Measurements from ENCODE around the gene GRIFIN. TPM values are rescaled to one million over a fixed set of nuclear protein-coding genes. Genes with fewer than 3 reads are reported as not detected.

Gene GRIFIN
- total and polyA plus RNA-seq, 2 experiments from 2014 or later: not detected

GRCh38 chr7:2517026-2517425 lies 40.8 kb upstream of the GRIFIN start:
- Histone ChIP-seq H3K4me2 (ENCODE audit: unreplicated experiment) (peak overlapping the region; percentile 49), H3K79me2 (ENCODE audit: insufficient read depth) (0 out of 2 replicates have a peak, but pooled peaks cover 6% of the 10 kb centered on the region), H3K9me2 (ENCODE audit: insufficient read depth) (no peaks in the 10 kb centered on the region), H3K9ac (peak overlapping the region; percentile 46), H3K36me3 (ENCODE audit: low read depth) (no peaks in the 10 kb centered on the region), H3K9me3 (ENCODE audit: low read depth) (no peaks in the 10 kb centered on the region), H2AFZ (no peak overlapping the region), H3K4me3 (no peak overlapping the region), H3K27ac (peak overlapping the region; percentile 17; the same call in 1 of the 2 replicates), H3K27me3 (replicated peaks; ENCODE audit: insufficient read depth) (no peaks in the 10 kb centered on the region), H3F3A (ENCODE audit: insufficient read depth) (no peaks in the 10 kb centered on the region), H3K4me1 (ENCODE audit: insufficient read depth) (peaks cover 38% of the 10 kb centered on the region), H4K20me1 (ENCODE audit: insufficient read depth) (no peaks in the 10 kb centered on the region)
- peak; percentile 96 for DNase-seq
- WGBS, 2 experiments (ENCODE audit: low coverage in 1 of 2, low lambda C conversion rate in 2 of 2, missing lambda C conversion rate in 2 of 2): 1 to 6% methylated on average over 7 to 8 of the region's 8 CpGs
- no peak for TF ChIP-seq EZH2phosphoT487 (IDR thresholded peaks at IDR 0.05; ENCODE audit: insufficient read depth, low read depth)
- no peak for TF ChIP-seq EZH2 (IDR thresholded peaks at IDR 0.05; ENCODE audit: insufficient read depth, poor library complexity, severe bottlenecking)
- in situ Hi-C loops (cut with MboI): no loop called here

- Histone ChIP-seq H3K9ac (no peak overlapping the region), H3K4me1 (ENCODE audit: insufficient read depth) (peaks cover 32% of the 10 kb centered on the region), H2AFZ (no peak overlapping the region), H3K27me3 (replicated peaks; ENCODE audit: insufficient read depth) (no peaks in the 10 kb centered on the region), H3F3A (ENCODE audit: insufficient read depth) (no peaks in the 10 kb centered on the region), H4K20me1 (ENCODE audit: insufficient read depth) (no peaks in the 10 kb centered on the region), H3K9me3 (ENCODE audit: low read depth) (no peaks in the 10 kb centered on the region), H3K4me2 (ENCODE audit: unreplicated experiment) (no peak overlapping the region), H3K27ac (no peak overlapping the region), H3K4me3 (no peak overlapping the region), H3K79me2 (ENCODE audit: insufficient read depth) (0 out of 2 replicates have a peak, but pooled peaks cover 6% of the 10 kb centered on the region), H3K9me2 (ENCODE audit: insufficient read depth) (no peaks in the 10 kb centered on the region), H3K36me3 (ENCODE audit: low read depth) (no peaks in the 10 kb centered on the region)
- whole genome bisulfite sequencing, 2 experiments (ENCODE audit: low coverage in 1 of 2, low lambda C conversion rate in 2 of 2, missing lambda C conversion rate in 2 of 2): 88 to 94% methylated on average over 8 of the region's 8 CpGs
- DNase-seq: peak; percentile 31
- TF ChIP-seq EZH2phosphoT487 (IDR thresholded peaks at IDR 0.05; ENCODE audit: insufficient read depth, low read depth): no peak
- TF ChIP-seq EZH2 (IDR thresholded peaks at IDR 0.05; ENCODE audit: insufficient read depth, poor library complexity, severe bottlenecking): no peak
- in situ Hi-C loops (cut with MboI): no loop called here
These were observed 40.0 kb upstream of the GRIFIN start for GRCh38 chr7:2516194-2516555.

- in situ Hi-C loops (cut with MboI): no loop called here
- H2AFZ ChIP-seq: no peak overlapping the region
- TF ChIP-seq EZH2phosphoT487 (IDR thresholded peaks at IDR 0.05; ENCODE audit: insufficient read depth, low read depth): no peak
- H3K36me3 ChIP-seq (ENCODE audit: low read depth): no peaks in the 10 kb centered on the region
- H3K27me3 ChIP-seq (replicated peaks; ENCODE audit: insufficient read depth): no peaks in the 10 kb centered on the region
- H3K79me2 ChIP-seq (ENCODE audit: insufficient read depth): 0 out of 2 replicates have a peak, but pooled peaks cover 4% of the 10 kb centered on the region
- H3K9me2 ChIP-seq (ENCODE audit: insufficient read depth): no peaks in the 10 kb centered on the region
- DNase-seq: no peak
- H3K4me2 ChIP-seq (ENCODE audit: unreplicated experiment): no peak overlapping the region
- H3K27ac ChIP-seq: no peak overlapping the region
- no peaks in the 10 kb centered on the region for H4K20me1 ChIP-seq (ENCODE audit: insufficient read depth)
- 90 to 91% methylated on average over 15 of the region's 15 CpGs for WGBS, 2 experiments (ENCODE audit: low coverage in 1 of 2, low lambda C conversion rate in 2 of 2, missing lambda C conversion rate in 2 of 2)
- no peaks in the 10 kb centered on the region for H3F3A ChIP-seq (ENCODE audit: insufficient read depth)
- peaks cover 30% of the 10 kb centered on the region for H3K4me1 ChIP-seq (ENCODE audit: insufficient read depth)
- no peak overlapping the region for H3K9ac ChIP-seq
- H3K9me3 ChIP-seq (ENCODE audit: low read depth): no peaks in the 10 kb centered on the region
- no peak overlapping the region for H3K4me3 ChIP-seq
These were observed 39.4 kb upstream of the GRIFIN start for GRCh38 chr7:2515424-2516193.

GRCh38 chr7:2514473-2515423 lies 38.5 kb upstream of the GRIFIN start:
- H3K4me1 ChIP-seq (ENCODE audit: insufficient read depth): peaks cover 27% of the 10 kb centered on the region
- WGBS, 2 experiments (ENCODE audit: low coverage in 1 of 2, low lambda C conversion rate in 2 of 2, missing lambda C conversion rate in 2 of 2): 88 to 94% methylated on average over 9 of the region's 9 CpGs
- no peak overlapping the region for H3K27ac ChIP-seq

More at GRCh38 chr7:2514473-2515423, 38.5 kb upstream of the GRIFIN start:
- H3K9me3 ChIP-seq (ENCODE audit: low read depth): no peaks in the 10 kb centered on the region
- no peak overlapping the region for H3K4me3 ChIP-seq
- H3F3A ChIP-seq (ENCODE audit: insufficient read depth): no peaks in the 10 kb centered on the region
- H3K27me3 ChIP-seq (replicated peaks; ENCODE audit: insufficient read depth): no peaks in the 10 kb centered on the region
- TF ChIP-seq EZH2 (IDR thresholded peaks at IDR 0.05; ENCODE audit: insufficient read depth, poor library complexity, severe bottlenecking) (no peak), EZH2phosphoT487 (IDR thresholded peaks at IDR 0.05; ENCODE audit: insufficient read depth, low read depth) (no peak)
- DNase-seq: no peak
- H4K20me1 ChIP-seq (ENCODE audit: insufficient read depth): no peaks in the 10 kb centered on the region
- no peaks in the 10 kb centered on the region for H3K79me2 ChIP-seq (ENCODE audit: insufficient read depth)
- no peak overlapping the region for H2AFZ ChIP-seq
- H3K9ac ChIP-seq: no peak overlapping the region
- H3K36me3 ChIP-seq (ENCODE audit: low read depth): no peaks in the 10 kb centered on the region
- no peaks in the 10 kb centered on the region for H3K9me2 ChIP-seq (ENCODE audit: insufficient read depth)
- H3K4me2 ChIP-seq (ENCODE audit: unreplicated experiment): no peak overlapping the region
- in situ Hi-C loops (cut with MboI): no loop called here

Measured in GM23248 (cell line).